Measurements from ENCODE around the gene ZNF143. TPM values are rescaled to one million over a fixed set of nuclear protein-coding genes. Genes with fewer than 3 reads are reported as not detected.

ZNF143 gene
- total and polyA plus RNA-seq, 10 of the 15 experiments (the other 5 are each of a cell fraction or from before 2014, with no cell fraction given): 13.6 to 48.7 (median 19.4) TPM

- TF ChIP-seq REST (IDR thresholded peaks at IDR 0.05; ENCODE audit: low read depth, low read length): no peak
- TF ChIP-seq E4F1 (IDR thresholded peaks at IDR 0.05; ENCODE audit: borderline replicate concordance, partially characterized antibody): no peak
- no peak for TF ChIP-seq CBX5 (IDR thresholded peaks at IDR 0.05; ENCODE audit: low read depth)
- TF ChIP-seq CHD2 (IDR thresholded peaks at IDR 0.05; ENCODE audit: borderline replicate concordance, low read depth, low read length): no peak
- no peak for TF ChIP-seq KAT2A (conservative IDR thresholded peaks at IDR 0.05; ENCODE audit: control insufficient read depth, low read depth, low read length)
- TF ChIP-seq E2F8 (IDR thresholded peaks at IDR 0.05; ENCODE audit: low read depth, partially characterized antibody): no peak
- TF ChIP-seq ZBTB40 (IDR thresholded peaks at IDR 0.05; ENCODE audit: borderline replicate concordance): no peak
- TF ChIP-seq IRF5 (IDR thresholded peaks at IDR 0.05; ENCODE audit: borderline replicate concordance): no peak
- TF ChIP-seq CEBPB (IDR thresholded peaks at IDR 0.05; ENCODE audit: borderline replicate concordance in 1 of 2, low read depth in 2 of 2, low read length in 2 of 2): no peak
- no peak for TF ChIP-seq CBFB (IDR thresholded peaks at IDR 0.05; ENCODE audit: low read depth)
- no peak for TF ChIP-seq FOS (IDR thresholded peaks at IDR 0.05; ENCODE audit: borderline replicate concordance, extremely low read depth, insufficient read length)
- no peak for TF ChIP-seq ATF3 (IDR thresholded peaks at IDR 0.05; ENCODE audit: borderline replicate concordance, extremely low read depth, low read depth, low read length)
These were observed 105.2 kb downstream of the ZNF143 start (continued) for GRCh38 chr11:9565822-9566560.
